NCI-H2081 treated with DMSO at 0.1 percent for 48 hours (cell line): Measurements from ENCODE around the gene ERCC6L.

Source experiments
- DNase-seq: peaks from one replicate; lab custom pipeline; 2025; lab: John Stamatoyannopoulos, UW

The ERCC6L gene

DNA sequence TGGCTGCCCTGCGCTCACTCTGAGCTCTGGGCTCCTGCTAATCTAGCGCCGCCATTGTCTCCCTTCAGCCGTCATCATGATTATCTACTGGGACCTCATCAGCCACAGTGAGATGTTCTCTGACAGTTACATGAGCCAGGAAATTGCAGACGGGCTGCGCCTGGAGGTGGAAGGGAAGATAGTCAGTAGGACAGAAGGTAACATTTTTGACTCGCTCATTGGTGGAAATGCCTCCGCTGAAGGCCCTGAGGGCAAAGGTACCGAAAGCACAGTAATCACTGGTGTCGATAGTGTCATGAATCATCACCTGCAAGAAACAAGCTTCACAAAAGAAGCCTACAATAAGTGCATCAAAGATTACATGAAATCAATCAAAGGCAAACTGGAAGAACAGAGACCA lies 79.1 kb downstream of the ERCC6L start:
- DNase-seq: no peak

GRCh38 chrX:72158773-72159172 lies 80.1 kb downstream of the ERCC6L start:
- DNase-seq: no peak
